B cell (primary cell): ENCODE results near the gene MGAT5. TPM values are rescaled to one million over a fixed set of nuclear protein-coding genes. Genes with fewer than 3 reads are reported as not detected.
A peak's percentile ranks its signal among the peaks of the same experiment; 100 is the strongest.

Experiments
- ATAC-seq: fragments of 200-7000 bp; cut with Tn5 transposase; one replicate; pipeline ENCODE4 v1.10.0; 2021; ENCODE audit warnings: low read depth, mild to moderate bottlenecking, moderate number of reproducible peaks, moderate library complexity
- CTCF ChIA-PET: fragments of 350-600 bp; sonication (Branson Sonifier 250); formaldehyde crosslinking; loops from one replicate; lab custom pipeline; 2021; ENCODE audit warnings: antibody characterized with exemption, inconsistent platforms; lab: Charles Lee
- POLR2A ChIA-PET: fragments of 350-600 bp; sonication (Branson Sonifier 250); formaldehyde crosslinking; loops from one replicate; lab custom pipeline; 2021; ENCODE audit warnings: antibody characterized with exemption; lab: Charles Lee
- DNase-seq: peaks from one replicate; pipeline ENCODE4 v3.0.0; 2013
- H2AFZ ChIP-seq: 2 replicates; pipeline ENCODE4 v1.6.1; 2012; ENCODE audit warnings: mild to moderate bottlenecking, low read depth, low read length; ENCODE audit not compliant: insufficient read depth, poor library complexity, severe bottlenecking
- H3K27ac ChIP-seq, 2 donors: 1 replicate in 1 of 2; 2 replicates in 1 of 2; pipeline ENCODE4 v1.5.1; 2012 to 2013; ENCODE audit warnings: low read length in 2 of 2, mild to moderate bottlenecking in 2 of 2, moderate library complexity in 1 of 2
- H3K27me3 ChIP-seq, 4 experiments: fragments of 200-600 bp in 1 of 4; sonication (generic) in 1 of 4; replicated peaks in 1 of 4; 1 replicate in 2 of 4; 2 replicates in 2 of 4; pipeline versions ENCODE4 v1.6.1 to v1.7.0; 2013 to 2016; ENCODE audit warnings: low read length in 3 of 4, mild to moderate bottlenecking in 2 of 4, mixed read lengths in 1 of 4, moderate library complexity in 1 of 4; ENCODE audit not compliant: insufficient read depth in 4 of 4, control insufficient read depth in 3 of 4; ENCODE audit errors: control extremely low read depth in 1 of 4
- H3K36me3 ChIP-seq, 2 experiments: replicated peaks in 1 of 2; 1 replicate in 1 of 2; 2 replicates in 1 of 2; pipeline versions ENCODE4 v1.6.1 to v1.7.1; 2013; ENCODE audit warnings: low read length in 1 of 2; ENCODE audit not compliant: insufficient read depth in 2 of 2, control insufficient read depth in 1 of 2; ENCODE audit errors: control extremely low read depth in 1 of 2, extremely low read depth in 1 of 2
- H3K4me1 ChIP-seq, 2 donors: fragments of 200-600 bp in 1 of 2; sonication (generic) in 1 of 2; 1 replicate in 1 of 2; 2 replicates in 1 of 2; pipeline versions ENCODE4 v1.5.1 to v1.6.1; 2013 to 2017; ENCODE audit warnings: low read length in 2 of 2; ENCODE audit not compliant: control insufficient read depth in 2 of 2, insufficient read depth in 2 of 2
- H3K4me2 ChIP-seq: replicated peaks from 2 replicates; pipeline ENCODE3; 2012; ENCODE audit warnings: mild to moderate bottlenecking, low read depth, low read length; ENCODE audit not compliant: poor library complexity, severe bottlenecking
- H3K4me3 ChIP-seq, 5 experiments: fragments of 200-600 bp in 1 of 5; sonication (generic) in 1 of 5; 1 replicate in 3 of 5; 2 replicates in 2 of 5; pipeline versions ENCODE4 v1.5.1 to v1.7.0; 2011 to 2016; ENCODE audit warnings: low read length in 4 of 5, mild to moderate bottlenecking in 4 of 5, low read depth in 2 of 5, control low read depth in 1 of 5, moderate library complexity in 1 of 5; ENCODE audit not compliant: insufficient read depth in 1 of 5; ENCODE audit errors: control extremely low read depth in 1 of 5, extremely low read depth in 1 of 5
- H3K79me2 ChIP-seq: fragments of 200-600 bp; sonication (generic); one replicate; pipeline ENCODE4 v1.6.0; 2016; ENCODE audit warnings: low read length; ENCODE audit not compliant: control insufficient read depth, insufficient read depth
- H3K9ac ChIP-seq: fragments of 200-600 bp; sonication (generic); 2 replicates; pipeline ENCODE4 v1.6.1; 2017; ENCODE audit warnings: mild to moderate bottlenecking, low read length, moderate library complexity
- H3K9me3 ChIP-seq, 3 donors: one replicate each; pipeline versions ENCODE4 v1.6.1 to v1.7.1; 2013; ENCODE audit warnings: low read length in 2 of 3; ENCODE audit not compliant: control insufficient read depth in 2 of 3, insufficient read depth in 1 of 3; ENCODE audit errors: control extremely low read depth in 1 of 3
- H4K20me1 ChIP-seq: 2 replicates; pipeline ENCODE4 v1.6.0; 2012; ENCODE audit warnings: mild to moderate bottlenecking, low read length; ENCODE audit not compliant: insufficient read depth, control insufficient read depth, poor library complexity, severe bottlenecking
- H3K27ac Mint-ChIP-seq: one replicate; pipeline ENCODE4 v1.8.0; 2021; ENCODE audit warnings: mixed read lengths
- H3K27me3 Mint-ChIP-seq: one replicate; pipeline ENCODE4 v1.8.0; 2021; ENCODE audit warnings: mixed read lengths
- H3K4me1 Mint-ChIP-seq: one replicate; pipeline ENCODE4 v1.8.0; 2021; ENCODE audit warnings: mixed read lengths
- H3K4me3 Mint-ChIP-seq: one replicate; pipeline ENCODE4 v1.8.0; 2021; ENCODE audit warnings: mixed read lengths
- H3K9me3 Mint-ChIP-seq: one replicate; pipeline ENCODE4 v1.8.0; 2022; ENCODE audit warnings: mixed read lengths; ENCODE audit not compliant: insufficient read depth
- EZH2 ChIP-seq: IDR thresholded peaks from 2 replicates; pipeline ENCODE4 v1.6.1; 2012; ENCODE audit warnings: borderline replicate concordance, low read depth, mild to moderate bottlenecking, moderate library complexity, low read length; ENCODE audit not compliant: insufficient read depth, poor library complexity, severe bottlenecking
- WGBS: methylation state at CpG from one replicate; pipeline ENCODE4 v1.1.5; 2013; ENCODE audit warnings: missing lambda C conversion rate; ENCODE audit not compliant: insufficient coverage; 5-methylcytosine and 5-hydroxymethylcytosine counted together
- intact Hi-C: fragments of 100-400 bp; cut with micrococcal nuclease; formaldehyde crosslinking; loops from one replicate; pipeline ENCODE4 v1.10.0; 2022
- polyA plus RNA-seq: library from polyadenylated mRNA; depleted of rRNA; stranded (reverse); fragments of >200 nt; gene quantifications from 2 replicates; pipeline ENCODE4 v1.2.3, GENCODE V29; 2012
- total RNA-seq, 2 donors: library from RNA; stranded (reverse); fragments of 120-200 nt in 1 of 2; gene quantifications; 1 replicate in 1 of 2; 2 replicates in 1 of 2; pipeline versions ENCODE4 v1.2.3 to v1.2.4, GENCODE V29; 2013 to 2022
- TF ChIP-seq, protein P1 (sequence below): fragments of 200-600 bp; IDR thresholded peaks from one replicate; pipeline ENCODE4 v1.8.0; 2022; ENCODE audit warnings: antibody characterized with exemption, mild to moderate bottlenecking

The MGAT5 gene
- total and polyA plus RNA-seq, 2 donors (not counting 1 experiment from before 2014, with no cell fraction given), result 27.2 to 184 TPM

DNA sequence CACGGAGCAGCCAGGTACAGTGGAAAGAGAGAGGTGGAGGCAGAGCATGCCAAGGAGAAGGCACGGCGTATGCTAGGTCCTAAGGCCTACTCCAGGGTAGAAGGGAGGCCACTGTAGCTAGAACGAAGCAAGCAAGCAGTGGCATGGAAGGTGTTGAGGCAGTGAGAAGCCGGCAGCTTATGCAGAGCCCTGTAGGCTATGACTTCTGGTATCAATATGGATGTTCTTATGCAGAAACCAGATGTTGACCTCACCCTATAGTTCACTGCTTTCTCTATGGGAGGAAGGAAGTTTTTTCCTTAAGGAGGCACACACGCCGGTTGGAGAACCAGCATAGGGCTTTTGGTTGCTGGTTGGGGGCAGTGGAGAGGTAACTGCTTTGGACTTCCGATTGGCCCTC is 6.1 kb downstream of the MGAT5 start:
- H3K27ac ChIP-seq, result peak overlapping the region; percentile 94 to 96

DNA sequence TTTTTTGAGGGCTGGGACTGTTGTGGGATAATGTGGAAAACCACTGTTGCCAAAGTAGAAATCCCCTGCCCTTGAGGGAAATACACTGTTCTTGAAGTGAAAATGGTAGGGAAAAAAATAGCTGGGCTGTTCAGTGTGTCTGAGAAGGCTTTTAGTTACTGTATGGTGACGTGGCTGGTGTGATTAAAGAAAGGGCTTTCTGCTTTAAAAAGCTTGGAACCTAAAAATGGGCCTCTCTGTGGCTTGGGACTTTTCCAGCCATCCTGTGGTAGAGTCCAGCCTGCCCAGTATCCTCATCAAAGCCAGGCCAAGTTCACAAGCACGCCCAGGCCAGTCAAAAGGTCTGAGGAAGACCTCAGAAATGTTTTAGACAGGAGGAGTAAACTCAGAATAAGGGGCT is 6.8 kb downstream of the MGAT5 start:
- Histone ChIP-seq H3K4me2 (peak overlapping the region; percentile 81), H3K9ac (peak overlapping the region; percentile 65), H3K27me3 (no peaks in the 10 kb centered on the region), H3K4me3 (peak overlapping the region in 1 of 5 experiments; percentile 15), H4K20me1 (no peaks in the 10 kb centered on the region), H3K27ac (peak overlapping the region; percentile 94 to 96), H3K9me3 (no peaks in the 10 kb centered on the region), H3K4me1 (peaks cover 92 to 98% of the 10 kb centered on the region in 2 donors), H3K36me3 (peaks cover 0 to 20% of the 10 kb centered on the region in 2 experiments), H3K79me2 (peaks cover 87% of the 10 kb centered on the region), H2AFZ (no peak overlapping the region)
- 43% methylated on average over 1 of the region's 2 CpGs for WGBS
- intact Hi-C loops, result loop anchor here (5.0 to 10.0 kb wide), 3 partner anchors 37 to 1864 kb away; no protein-coding TSS in a partner anchor
- ATAC-seq (no peak), DNase-seq (no peak)
- ChIA-PET CTCF (interaction anchor here (0.8 to 4.9 kb wide), 6 partner anchors 9 to 375 kb away, joined by 3 to 65 read pairs (median 10); no protein-coding TSS in a partner anchor), POLR2A (interaction anchor here (0.7 to 3.1 kb wide), 5 partner anchors 8 to 151 kb away, joined by 3 to 24 read pairs (median 6); partner anchors contain the start of gene MGAT5)
- H3K4me3 Mint-ChIP-seq, result peak overlapping the region; percentile 80
- TF ChIP-seq, protein P1, sequence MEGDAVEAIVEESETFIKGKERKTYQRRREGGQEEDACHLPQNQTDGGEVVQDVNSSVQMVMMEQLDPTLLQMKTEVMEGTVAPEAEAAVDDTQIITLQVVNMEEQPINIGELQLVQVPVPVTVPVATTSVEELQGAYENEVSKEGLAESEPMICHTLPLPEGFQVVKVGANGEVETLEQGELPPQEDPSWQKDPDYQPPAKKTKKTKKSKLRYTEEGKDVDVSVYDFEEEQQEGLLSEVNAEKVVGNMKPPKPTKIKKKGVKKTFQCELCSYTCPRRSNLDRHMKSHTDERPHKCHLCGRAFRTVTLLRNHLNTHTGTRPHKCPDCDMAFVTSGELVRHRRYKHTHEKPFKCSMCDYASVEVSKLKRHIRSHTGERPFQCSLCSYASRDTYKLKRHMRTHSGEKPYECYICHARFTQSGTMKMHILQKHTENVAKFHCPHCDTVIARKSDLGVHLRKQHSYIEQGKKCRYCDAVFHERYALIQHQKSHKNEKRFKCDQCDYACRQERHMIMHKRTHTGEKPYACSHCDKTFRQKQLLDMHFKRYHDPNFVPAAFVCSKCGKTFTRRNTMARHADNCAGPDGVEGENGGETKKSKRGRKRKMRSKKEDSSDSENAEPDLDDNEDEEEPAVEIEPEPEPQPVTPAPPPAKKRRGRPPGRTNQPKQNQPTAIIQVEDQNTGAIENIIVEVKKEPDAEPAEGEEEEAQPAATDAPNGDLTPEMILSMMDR, result no peak
- TF ChIP-seq EZH2, result no peak
- H3K27me3 Mint-ChIP-seq, result no peaks in the 10 kb centered on the region
- peak overlapping the region; percentile 99 for H3K27ac Mint-ChIP-seq
- H3K9me3 Mint-ChIP-seq, result no peaks in the 10 kb centered on the region
- H3K4me1 Mint-ChIP-seq, result peaks cover 88% of the 10 kb centered on the region

More for the DNA sequence above, 6.1 kb downstream of the MGAT5 start:
- no peak for TF ChIP-seq EZH2
- TF ChIP-seq, protein P1, result no peak
- peak overlapping the region; percentile 65 for H3K9ac ChIP-seq
- Mint-ChIP-seq H3K4me1 (peaks cover 87% of the 10 kb centered on the region), H3K27me3 (no peaks in the 10 kb centered on the region), H3K27ac (peak overlapping the region; percentile 99), H3K9me3 (no peaks in the 10 kb centered on the region), H3K4me3 (peak overlapping the region; percentile 80)
- 96% methylated on average over 7 of the region's 8 CpGs for WGBS
- H3K4me2 ChIP-seq, result peak overlapping the region; percentile 81
- POLR2A ChIA-PET, result interaction anchor here (0.7 to 0.9 kb wide), 2 partner anchors 14 to 35 kb away, joined by 3 to 6 read pairs; no protein-coding TSS in a partner anchor
- peaks cover 0 to 20% of the 10 kb centered on the region in 2 experiments for H3K36me3 ChIP-seq
- H3K4me3 ChIP-seq, result peak overlapping the region in 2 of 5 experiments; percentile 8 to 15
- CTCF ChIA-PET, result interaction anchor here (0.8 to 4.9 kb wide), 4 partner anchors 10 to 141 kb away, joined by 3 to 65 read pairs (median 3); no protein-coding TSS in a partner anchor
- ATAC-seq (no peak), DNase-seq (no peak)
- no peak overlapping the region for H2AFZ ChIP-seq
- intact Hi-C loops, result loop anchor here (5.0 to 10.0 kb wide), 3 partner anchors 37 to 1865 kb away; no protein-coding TSS in a partner anchor
- H3K9me3 ChIP-seq, result no peaks in the 10 kb centered on the region
- peaks cover 89% of the 10 kb centered on the region for H3K79me2 ChIP-seq
- no peaks in the 10 kb centered on the region for H3K27me3 ChIP-seq
- no peaks in the 10 kb centered on the region for H4K20me1 ChIP-seq
- H3K4me1 ChIP-seq, result peaks cover 92 to 95% of the 10 kb centered on the region in 2 donors
